Parathyroid adenoma (tissue), 2 donors: Measurements from ENCODE around the gene WRAP53.

Source experiments
- H2AFZ ChIP-seq: fragments of 300-600 bp; sonication (generic); one replicate; pipeline ENCODE4 v1.7.0; 2017; ENCODE audit warnings: antibody characterized with exemption, mild to moderate bottlenecking
- H3K27ac ChIP-seq: fragments of 300-600 bp; sonication (generic); one replicate; pipeline ENCODE4 v1.7.0; 2017
- H3K27me3 ChIP-seq: fragments of 300-600 bp; sonication (generic); one replicate; pipeline ENCODE4 v1.7.0; 2017; ENCODE audit warnings: low read length; ENCODE audit not compliant: control insufficient read depth, insufficient read depth
- H3K36me3 ChIP-seq: fragments of 300-600 bp; sonication (generic); one replicate; pipeline ENCODE4 v1.7.0; 2017; ENCODE audit warnings: low read length; ENCODE audit not compliant: control insufficient read depth, insufficient read depth
- H3K4me1 ChIP-seq: fragments of 300-600 bp; sonication (generic); one replicate; pipeline ENCODE4 v1.7.0; 2017; ENCODE audit warnings: control low read depth
- H3K4me2 ChIP-seq: fragments of 300-600 bp; sonication (generic); one replicate; pipeline ENCODE4 v1.7.0; 2017; ENCODE audit warnings: low read length
- H3K4me3 ChIP-seq: fragments of 300-600 bp; sonication (generic); one replicate; pipeline ENCODE4 v1.7.0; 2017; ENCODE audit warnings: low read depth, low read length
- H3K79me2 ChIP-seq: fragments of 300-600 bp; sonication (generic); one replicate; pipeline ENCODE4 v1.7.0; 2017; ENCODE audit warnings: control low read depth
- H3K9ac ChIP-seq: fragments of 300-600 bp; sonication (generic); one replicate; pipeline ENCODE4 v1.7.0; 2017; ENCODE audit warnings: mild to moderate bottlenecking
- H3K9me3 ChIP-seq: fragments of 300-600 bp; sonication (generic); one replicate; pipeline ENCODE4 v1.7.0; 2017; ENCODE audit warnings: low read length; ENCODE audit not compliant: control insufficient read depth
- TF ChIP-seq, protein P1 (sequence below): fragments of 300-600 bp; sonication (generic); IDR thresholded peaks from one replicate; pipeline ENCODE4 v1.7.0; 2017; ENCODE audit warnings: antibody characterized with exemption, mild to moderate bottlenecking
- donor health status: primary hyperparathyroidism.

WRAP53 gene

DNA sequence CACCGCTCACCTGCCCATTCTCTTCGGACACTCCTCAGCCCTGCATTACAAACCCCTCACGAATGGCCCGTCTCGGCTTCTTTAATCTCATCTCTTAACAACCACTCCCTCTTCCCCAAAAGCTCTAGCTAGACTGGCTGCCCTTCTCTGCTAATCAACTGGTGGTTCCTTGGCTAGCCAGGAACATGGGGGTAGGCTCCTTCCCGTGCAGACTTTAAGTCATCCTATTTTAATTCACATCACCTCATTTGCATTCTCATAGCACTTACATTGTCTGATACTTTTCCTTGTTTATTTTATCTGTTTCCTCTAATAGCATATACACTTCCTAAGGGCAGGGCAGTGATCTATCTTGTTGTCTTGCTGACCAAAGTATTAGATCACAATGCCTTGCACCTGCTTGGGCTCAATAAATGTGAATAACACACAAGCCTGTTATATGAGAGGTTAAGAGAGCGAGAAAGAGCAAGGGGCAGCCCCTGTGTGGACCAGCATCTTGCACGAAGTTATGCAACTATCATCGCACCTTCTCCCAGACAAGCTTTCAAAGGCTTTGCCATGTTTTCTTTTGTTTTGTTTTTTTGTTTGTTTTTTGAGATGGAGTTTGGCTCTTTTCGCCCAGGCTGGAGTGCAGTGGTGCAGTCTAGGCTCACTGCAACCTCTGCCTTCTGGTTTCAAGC lies 10.7 kb upstream of the WRAP53 start:
- no peak overlapping the region for H3K4me2 ChIP-seq

DNA sequence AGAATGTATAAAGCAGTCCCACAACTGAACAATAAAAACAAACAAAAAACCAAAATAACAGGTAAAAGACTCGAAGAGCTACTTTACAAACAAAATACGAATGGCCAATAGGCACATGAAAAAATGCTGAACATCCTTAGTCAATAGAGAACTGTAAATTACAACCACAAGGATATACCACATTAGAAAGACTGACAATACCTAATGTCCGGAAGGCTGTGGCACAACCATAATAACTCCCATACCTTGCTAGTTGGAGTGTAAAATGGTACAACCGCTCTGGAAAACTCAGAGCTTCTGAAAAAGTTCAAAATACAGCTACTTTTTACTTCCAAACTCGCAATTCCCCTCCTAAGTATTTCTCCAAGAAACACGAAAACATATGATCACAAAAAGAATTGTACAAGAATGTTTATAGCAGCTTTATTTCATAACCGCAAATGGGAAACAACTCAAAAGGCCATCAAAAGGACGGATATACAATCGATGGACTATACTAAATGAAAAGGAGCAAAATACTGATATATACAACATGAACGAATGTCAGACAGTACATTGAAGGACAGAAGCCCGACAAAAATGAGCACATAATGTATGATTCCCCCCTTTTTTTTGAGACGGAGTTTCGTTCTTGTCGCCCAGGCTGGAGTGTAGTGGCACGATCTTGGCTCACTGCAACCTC lies 3.3 kb upstream of the WRAP53 start:
- Histone ChIP-seq H3K9me3 (no peaks in the 10 kb centered on the region), H3K27ac (peak overlapping the region; percentile 99), H2AFZ (peak overlapping the region; percentile 89), H3K4me3 (peak overlapping the region; percentile 100), H3K79me2 (peaks cover 30% of the 10 kb centered on the region), H3K9ac (peak overlapping the region; percentile 64), H3K27me3 (no peaks in the 10 kb centered on the region), H3K4me1 (peaks cover 5% of the 10 kb centered on the region), H3K4me2 (peak overlapping the region; percentile 94), H3K36me3 (no peaks in the 10 kb centered on the region)
- TF ChIP-seq, protein P1, sequence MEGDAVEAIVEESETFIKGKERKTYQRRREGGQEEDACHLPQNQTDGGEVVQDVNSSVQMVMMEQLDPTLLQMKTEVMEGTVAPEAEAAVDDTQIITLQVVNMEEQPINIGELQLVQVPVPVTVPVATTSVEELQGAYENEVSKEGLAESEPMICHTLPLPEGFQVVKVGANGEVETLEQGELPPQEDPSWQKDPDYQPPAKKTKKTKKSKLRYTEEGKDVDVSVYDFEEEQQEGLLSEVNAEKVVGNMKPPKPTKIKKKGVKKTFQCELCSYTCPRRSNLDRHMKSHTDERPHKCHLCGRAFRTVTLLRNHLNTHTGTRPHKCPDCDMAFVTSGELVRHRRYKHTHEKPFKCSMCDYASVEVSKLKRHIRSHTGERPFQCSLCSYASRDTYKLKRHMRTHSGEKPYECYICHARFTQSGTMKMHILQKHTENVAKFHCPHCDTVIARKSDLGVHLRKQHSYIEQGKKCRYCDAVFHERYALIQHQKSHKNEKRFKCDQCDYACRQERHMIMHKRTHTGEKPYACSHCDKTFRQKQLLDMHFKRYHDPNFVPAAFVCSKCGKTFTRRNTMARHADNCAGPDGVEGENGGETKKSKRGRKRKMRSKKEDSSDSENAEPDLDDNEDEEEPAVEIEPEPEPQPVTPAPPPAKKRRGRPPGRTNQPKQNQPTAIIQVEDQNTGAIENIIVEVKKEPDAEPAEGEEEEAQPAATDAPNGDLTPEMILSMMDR: no peak

More for the DNA sequence above, 10.7 kb upstream of the WRAP53 start:
- no peaks in the 10 kb centered on the region for H3K4me1 ChIP-seq
- H3K27ac ChIP-seq: no peak overlapping the region
- no peaks in the 10 kb centered on the region for H3K36me3 ChIP-seq
- no peak overlapping the region for H2AFZ ChIP-seq
- H3K79me2 ChIP-seq: peaks cover 18% of the 10 kb centered on the region
- TF ChIP-seq, protein P1: no peak
- no peak overlapping the region for H3K4me3 ChIP-seq
- H3K27me3 ChIP-seq: no peaks in the 10 kb centered on the region
- no peaks in the 10 kb centered on the region for H3K9me3 ChIP-seq
- H3K9ac ChIP-seq: no peak overlapping the region

DNA sequence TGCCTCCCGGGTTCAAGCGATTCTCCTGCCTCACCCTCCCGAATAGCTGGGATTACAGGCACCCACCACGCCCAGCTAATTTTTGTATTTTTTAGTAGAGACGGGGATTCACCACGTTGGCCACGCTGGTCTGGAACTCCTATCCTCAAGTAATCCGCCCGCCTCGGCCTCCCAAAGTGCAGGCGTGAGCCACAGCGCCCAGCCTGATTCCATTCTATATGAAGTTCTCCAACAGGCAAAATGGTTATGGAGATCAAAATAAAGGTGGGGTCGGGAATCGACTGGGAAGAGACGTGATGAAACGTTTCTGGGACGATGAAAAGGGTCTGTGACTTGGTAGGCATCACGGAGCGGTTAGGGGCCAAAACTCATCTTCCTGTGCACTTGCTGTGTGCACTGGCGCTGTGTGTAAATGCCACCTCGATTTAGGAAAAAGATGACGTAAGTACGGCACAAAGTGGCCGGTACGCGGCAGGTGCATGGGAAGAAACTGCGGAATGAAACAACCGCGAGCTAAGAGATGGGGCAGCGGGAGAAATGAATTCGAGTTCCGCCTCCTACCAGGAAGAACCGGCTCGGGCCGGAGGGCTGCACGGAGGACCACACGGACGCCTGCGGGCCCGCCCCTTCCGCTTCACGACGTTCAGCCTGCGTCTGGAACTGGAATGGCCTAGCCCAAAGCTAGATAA lies 2.6 kb upstream of the WRAP53 start:
- H3K27ac ChIP-seq: peak overlapping the region; percentile 99
- peak overlapping the region; percentile 64 for H3K9ac ChIP-seq
- peak overlapping the region; percentile 89 for H2AFZ ChIP-seq
- H3K4me3 ChIP-seq: peak overlapping the region; percentile 100
- H3K9me3 ChIP-seq: no peaks in the 10 kb centered on the region
- peaks cover 5% of the 10 kb centered on the region for H3K4me1 ChIP-seq
- H3K4me2 ChIP-seq: peak overlapping the region; percentile 94
- no peaks in the 10 kb centered on the region for H3K27me3 ChIP-seq
- no peaks in the 10 kb centered on the region for H3K36me3 ChIP-seq
- TF ChIP-seq, protein P1: no peak
- H3K79me2 ChIP-seq: peaks cover 27% of the 10 kb centered on the region

DNA sequence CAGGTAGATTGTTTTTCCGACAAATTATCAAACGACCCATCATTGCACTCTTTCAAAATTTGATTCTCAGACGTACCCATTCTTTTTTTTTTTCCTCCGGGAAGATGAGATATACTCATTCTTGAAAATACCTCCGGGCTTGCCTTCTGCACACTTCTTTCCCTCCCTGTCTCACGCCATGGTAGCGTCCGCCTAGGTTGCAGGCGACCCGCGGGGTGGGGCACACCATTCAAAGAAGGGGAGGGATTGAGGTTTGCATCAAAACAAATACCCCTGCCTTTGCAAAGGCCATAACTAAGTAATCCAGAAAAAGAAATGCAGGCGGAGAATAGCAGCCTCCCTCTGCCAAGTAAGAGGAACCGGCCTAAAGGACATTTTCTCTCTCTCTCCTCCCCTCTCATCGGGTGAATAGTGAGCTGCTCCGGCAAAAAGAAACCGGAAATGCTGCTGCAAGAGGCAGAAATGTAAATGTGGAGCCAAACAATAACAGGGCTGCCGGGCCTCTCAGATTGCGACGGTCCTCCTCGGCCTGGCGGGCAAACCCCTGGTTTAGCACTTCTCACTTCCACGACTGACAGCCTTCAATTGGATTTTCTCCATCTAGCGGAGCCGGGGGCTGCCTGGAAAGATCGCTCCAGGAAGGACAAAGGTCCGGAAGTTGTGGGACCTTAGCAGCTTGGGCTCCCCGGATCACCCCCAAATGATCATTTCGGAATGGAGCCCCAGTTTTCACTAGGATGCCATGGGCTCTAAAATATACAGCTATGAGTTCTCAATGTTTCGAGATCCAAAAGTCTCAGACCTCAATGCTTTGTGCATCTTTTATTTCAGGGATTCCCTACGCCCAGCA lies 1.8 kb upstream of the WRAP53 start:
- no peaks in the 10 kb centered on the region for H3K9me3 ChIP-seq
- peak overlapping the region; percentile 64 for H3K9ac ChIP-seq
- TF ChIP-seq, protein P1: no peak
- H3K79me2 ChIP-seq: peaks cover 25% of the 10 kb centered on the region
- peak overlapping the region; percentile 99 for H3K27ac ChIP-seq
- peak overlapping the region; percentile 94 for H3K4me2 ChIP-seq
- no peaks in the 10 kb centered on the region for H3K27me3 ChIP-seq
- H3K4me1 ChIP-seq: peaks cover 5% of the 10 kb centered on the region
- no peaks in the 10 kb centered on the region for H3K36me3 ChIP-seq
- peak overlapping the region; percentile 100 for H3K4me3 ChIP-seq
- peak overlapping the region; percentile 89 for H2AFZ ChIP-seq
